CD14-positive monocyte (primary cell): ENCODE data around the gene CEP128. TPM values are rescaled to one million over a fixed set of nuclear protein-coding genes. Genes with fewer than 3 reads are reported as not detected.

Source experiments
- DNase-seq, 3 donors: peaks; one replicate each; pipeline ENCODE4 v3.0.0-alpha.2; 2011 to 2022
- H2AFZ ChIP-seq: 2 replicates; pipeline ENCODE4 v1.6.0; 2012; ENCODE audit warnings: mild to moderate bottlenecking, low read depth, low read length, inconsistent platforms; ENCODE audit not compliant: insufficient read depth, poor library complexity, severe bottlenecking
- H3K27ac ChIP-seq, 2 donors: 1 replicate in 1 of 2; 2 replicates in 1 of 2; pipeline ENCODE4 v1.5.1; 2012 to 2013; ENCODE audit warnings: low read length in 2 of 2, control low read depth in 1 of 2, inconsistent platforms in 1 of 2, low read depth in 1 of 2, mild to moderate bottlenecking in 1 of 2
- H3K27me3 ChIP-seq, 2 donors: one replicate each; pipeline versions ENCODE4 v1.6.0 to v1.6.1; 2011 to 2013; ENCODE audit warnings: low read length in 2 of 2; ENCODE audit not compliant: control insufficient read depth in 2 of 2, insufficient read depth in 2 of 2
- H3K36me3 ChIP-seq, 2 donors: replicated peaks in 1 of 2; 1 replicate in 1 of 2; 2 replicates in 1 of 2; pipeline versions ENCODE4 v1.5.1 to v1.6.1; 2012 to 2013; ENCODE audit warnings: low read length in 2 of 2, control low read depth in 1 of 2, inconsistent platforms in 1 of 2, mild to moderate bottlenecking in 1 of 2; ENCODE audit not compliant: insufficient read depth in 2 of 2, control insufficient read depth in 1 of 2
- H3K4me1 ChIP-seq, 2 donors: 1 replicate in 1 of 2; 2 replicates in 1 of 2; pipeline versions ENCODE4 v1.5.1 to v1.6.1; 2012 to 2013; ENCODE audit warnings: low read length in 2 of 2, control low read depth in 1 of 2, inconsistent platforms in 1 of 2, mild to moderate bottlenecking in 1 of 2, moderate library complexity in 1 of 2; ENCODE audit not compliant: insufficient read depth in 2 of 2, control insufficient read depth in 1 of 2
- H3K4me2 ChIP-seq: replicated peaks from 2 replicates; pipeline ENCODE3; 2012; ENCODE audit warnings: low read length, moderate library complexity, mild to moderate bottlenecking; ENCODE audit not compliant: poor library complexity, severe bottlenecking; ENCODE audit errors: extremely low read depth
- H3K4me3 ChIP-seq, 3 experiments: fragments of 200-600 bp in 1 of 3; sonication (generic) in 1 of 3; replicated peaks in 1 of 3; 1 replicate in 2 of 3; 2 replicates in 1 of 3; pipeline ENCODE4 v1.5.1; 2011 to 2013; ENCODE audit warnings: low read length in 3 of 3, mild to moderate bottlenecking in 3 of 3, control low read depth in 2 of 3, low read depth in 2 of 3, inconsistent platforms in 1 of 3, moderate library complexity in 1 of 3
- H3K79me2 ChIP-seq: 2 replicates; pipeline ENCODE4 v1.6.0; 2012; ENCODE audit warnings: mild to moderate bottlenecking, control low read depth, inconsistent platforms, low read length, moderate library complexity; ENCODE audit not compliant: insufficient read depth
- H3K9ac ChIP-seq: 2 replicates; pipeline ENCODE4 v1.6.0; 2017; ENCODE audit warnings: low read length, mild to moderate bottlenecking; ENCODE audit not compliant: insufficient read depth, poor library complexity, severe bottlenecking
- H3K9me3 ChIP-seq, 2 donors: replicated peaks in 1 of 2; 1 replicate in 1 of 2; 2 replicates in 1 of 2; pipeline versions ENCODE4 v1.5.1 to v1.6.1; 2012 to 2013; ENCODE audit warnings: low read length in 2 of 2, control low read depth in 1 of 2; ENCODE audit not compliant: control insufficient read depth in 1 of 2, insufficient read depth in 1 of 2
- H4K20me1 ChIP-seq: 2 replicates; pipeline ENCODE4 v1.6.0; 2012; ENCODE audit warnings: mild to moderate bottlenecking, low read length, control low read depth, moderate library complexity; ENCODE audit not compliant: insufficient read depth
- H3K27ac Mint-ChIP-seq, 7 donors: one replicate each; pipeline ENCODE4 v1.8.0; 2020; ENCODE audit warnings: mild to moderate bottlenecking in 7 of 7, mixed read lengths in 7 of 7, moderate library complexity in 6 of 7, inconsistent platforms in 2 of 7
- H3K27me3 Mint-ChIP-seq, 3 donors: one replicate each; pipeline ENCODE4 v1.8.0; 2021 to 2022; ENCODE audit warnings: low read depth in 3 of 3, mild to moderate bottlenecking in 3 of 3, mixed read lengths in 3 of 3, moderate library complexity in 3 of 3, inconsistent platforms in 1 of 3
- H3K36me3 Mint-ChIP-seq, 2 donors: one replicate each; pipeline ENCODE4 v1.8.0; 2020; ENCODE audit warnings: mixed read lengths in 2 of 2, inconsistent platforms in 1 of 2, mild to moderate bottlenecking in 1 of 2
- H3K4me1 Mint-ChIP-seq: one replicate; pipeline ENCODE4 v1.8.0; 2020; ENCODE audit warnings: mild to moderate bottlenecking, mixed read lengths
- H3K4me3 Mint-ChIP-seq, 2 donors: one replicate each; pipeline ENCODE4 v1.8.0; 2020; ENCODE audit warnings: mild to moderate bottlenecking in 2 of 2, mixed read lengths in 2 of 2, moderate library complexity in 1 of 2
- H3K9me3 Mint-ChIP-seq, 7 donors: one replicate each; pipeline ENCODE4 v1.8.0; 2020 to 2022; ENCODE audit warnings: mixed read lengths in 7 of 7, mild to moderate bottlenecking in 6 of 7, moderate library complexity in 6 of 7, inconsistent platforms in 2 of 7
- CTCF ChIP-seq: fragments of 200-600 bp; IDR thresholded peaks from one replicate; pipeline ENCODE4 v1.8.0; 2022; ENCODE audit warnings: antibody characterized with exemption, mild to moderate bottlenecking
- WGBS: methylation state at CpG from one replicate; pipeline ENCODE4 v1.1.5; 2013; ENCODE audit warnings: missing lambda C conversion rate; ENCODE audit not compliant: insufficient coverage; 5-methylcytosine and 5-hydroxymethylcytosine counted together
- intact Hi-C, 2 donors: fragments of 100-400 bp; cut with micrococcal nuclease; formaldehyde crosslinking; loops; one replicate each; pipeline versions ENCODE4 v1.15.0 to v1.15.1; 2023
- polyA plus RNA-seq, 3 donors: library from polyadenylated mRNA; depleted of rRNA in 1 of 3; unstranded in 2 of 3; stranded (reverse) in 1 of 3; fragments of 300-500 nt in 2 of 3; fragments of >200 nt in 1 of 3; fragmentation: Illumina TruSeq in 2 of 3; gene quantifications; 1 replicate in 2 of 3; 2 replicates in 1 of 3; pipeline ENCODE4 v1.2.3, GENCODE V29; 2012 to 2021

CEP128 gene
- polyA plus RNA-seq, 3 donors = 0.41 to 0.88 (median 0.62) TPM

- no peaks in the 10 kb centered on the region for H3K9me3 Mint-ChIP-seq
- TF ChIP-seq CTCF = no peak
- no peaks in the 10 kb centered on the region for H3K79me2 ChIP-seq
- peaks cover 0 to 2% of the 10 kb centered on the region in 2 donors for H3K36me3 Mint-ChIP-seq
- no peaks in the 10 kb centered on the region for H4K20me1 ChIP-seq
- no peaks in the 10 kb centered on the region for H3K4me1 Mint-ChIP-seq
- no peaks in the 10 kb centered on the region for H3K27me3 Mint-ChIP-seq
- H3K27ac Mint-ChIP-seq = no peak overlapping the region
- no peak overlapping the region for H3K4me3 ChIP-seq
- no peak overlapping the region for H3K9ac ChIP-seq
- 100% methylated on average over 2 of the region's 3 CpGs for WGBS
- H3K36me3 ChIP-seq = no peaks in the 10 kb centered on the region
- no peaks in the 10 kb centered on the region for H3K9me3 ChIP-seq
- H3K4me2 ChIP-seq = no peak overlapping the region
- no peaks in the 10 kb centered on the region for H3K27me3 ChIP-seq
- H3K4me3 Mint-ChIP-seq = no peak overlapping the region
- DNase-seq = no peak
- no peak overlapping the region for H2AFZ ChIP-seq
- no peak overlapping the region for H3K27ac ChIP-seq
- H3K4me1 ChIP-seq = no peaks in the 10 kb centered on the region
- intact Hi-C loops = no loop called here
Observed at GRCh38 chr14:80570930-80571298, 370.6 kb downstream of the CEP128 start.

- peaks cover 0 to 2% (median 0%) of the 10 kb centered on the region in 7 donors for H3K9me3 Mint-ChIP-seq
- no peaks in the 10 kb centered on the region for H3K27me3 ChIP-seq
- no peaks in the 10 kb centered on the region for H3K4me1 Mint-ChIP-seq
- H3K36me3 ChIP-seq = no peaks in the 10 kb centered on the region
- no peak overlapping the region for H3K4me3 ChIP-seq
- WGBS = 92% methylated on average over 3 of the region's 6 CpGs
- no peak overlapping the region for H3K27ac ChIP-seq
- no peak overlapping the region for H3K4me2 ChIP-seq
- H4K20me1 ChIP-seq = no peaks in the 10 kb centered on the region
- no peak overlapping the region for H2AFZ ChIP-seq
- H3K36me3 Mint-ChIP-seq = peaks cover 0 to 2% of the 10 kb centered on the region in 2 donors
- no peak for TF ChIP-seq CTCF
- no peak overlapping the region for H3K9ac ChIP-seq
- H3K4me3 Mint-ChIP-seq = no peak overlapping the region
- H3K9me3 ChIP-seq = no peaks in the 10 kb centered on the region
- H3K4me1 ChIP-seq = no peaks in the 10 kb centered on the region
- intact Hi-C loops = no loop called here
- H3K79me2 ChIP-seq = no peaks in the 10 kb centered on the region
- H3K27ac Mint-ChIP-seq = no peak overlapping the region
- H3K27me3 Mint-ChIP-seq = no peaks in the 10 kb centered on the region
- no peak for DNase-seq
Observed at GRCh38 chr14:80567905-80568536, 373.5 kb downstream of the CEP128 start.
